ENCODE results near the gene SRPK2.
"Not testable (repeated sequence)": the region's sequence is repeated elsewhere in the genome, so short reads cannot be mapped to it uniquely, and the experiment has no call there.

- not testable (repeated sequence) for TF ChIP-seq POLR2AphosphoS5 (IDR thresholded peaks at IDR 0.05; ENCODE audit: low read depth, low read length); CTCF (IDR thresholded peaks at IDR 0.05); SIN3A (IDR thresholded peaks at IDR 0.05; ENCODE audit: borderline replicate concordance, insufficient read depth, low read depth, low read length); REST (IDR thresholded peaks at IDR 0.05; ENCODE audit: insufficient read depth in 1 of 2, low read depth in 2 of 2, low read length in 1 of 2); TCF7L2 (IDR thresholded peaks at IDR 0.05; ENCODE audit: low read depth, low read length)
These were observed 22.1 kb upstream of the SRPK2 start for GRCh38 chr7:105410774-105411173.
